GM12878 (cell line): ENCODE results near the gene C16orf86. TPM values are rescaled to one million over a fixed set of nuclear protein-coding genes. Genes with fewer than 3 reads are reported as not detected.
A peak's percentile ranks its signal among the peaks of the same experiment; 100 is the strongest.

ENCODE experiments used
- ATAC-seq: fragments of 200-7000 bp; cut with Tn5 transposase; 3 replicates; pipeline ENCODE4 v1.9.1; 2020; ENCODE audit warnings: mild to moderate bottlenecking, moderate library complexity
- BruUV-seq: library from RNA; stranded (reverse); fragments of 400-500 nt; replicated peaks from 2 replicates; lab custom pipeline; 2021; lab: Mats Ljungman, UMichigan
- CTCF ChIA-PET: fragments of 300-600 bp; sonication (Branson Sonifier 250); formaldehyde crosslinking; extraction: SDS; loops from one replicate; lab custom pipeline; 2021; ENCODE audit warnings: inconsistent platforms; lab: Yijun Ruan, JAX
- POLR2A ChIA-PET: fragments of 350-600 bp; formaldehyde crosslinking; extraction: SDS; loops from one replicate; lab custom pipeline; 2021; ENCODE audit warnings: inconsistent platforms; lab: Charles Lee
- RAD21 ChIA-PET: fragments of 300-600 bp; sonication (Branson Sonifier 250); formaldehyde crosslinking; loops from one replicate; lab custom pipeline; 2023; ENCODE audit warnings: antibody characterized with exemption; ENCODE audit not compliant: unreplicated experiment; lab: Charles Lee
- SMC1A ChIA-PET: fragments of 300-600 bp; sonication (Branson Sonifier 250); formaldehyde crosslinking; loops from one replicate; lab custom pipeline; 2023; ENCODE audit not compliant: unreplicated experiment, uncharacterized antibody; lab: Charles Lee
- DNase-seq: peaks from one replicate; pipeline ENCODE4 v3.0.0-alpha.2; 2011; ENCODE audit warnings: low read depth, low spot score
- FAIRE-seq: peaks from 3 replicates; lab custom pipeline; 2011; peaks lifted over from hg19 to GRCh38; lab: Jason Lieb, UNC
- H2AFZ ChIP-seq: 2 replicates; pipeline ENCODE4 v1.6.0; 2011; ENCODE audit warnings: low read depth, low read length, control low read depth; ENCODE audit not compliant: control insufficient read depth
- H3K27ac ChIP-seq: 2 replicates; pipeline ENCODE4 v1.5.1; 2011; ENCODE audit warnings: control low read depth; ENCODE audit not compliant: control insufficient read depth, insufficient read depth
- H3K27me3 ChIP-seq, 2 experiments: replicated peaks in 1 of 2; 2 replicates each; pipeline versions ENCODE4 v1.6.0 to v1.6.1; 2011; ENCODE audit warnings: low read length in 1 of 2; ENCODE audit not compliant: control insufficient read depth in 2 of 2, insufficient read depth in 2 of 2
- H3K36me3 ChIP-seq, 2 experiments: 2 replicates each; pipeline ENCODE4 v1.5.1; 2011; ENCODE audit warnings: low read length in 1 of 2; ENCODE audit not compliant: control insufficient read depth in 2 of 2, insufficient read depth in 2 of 2
- H3K4me1 ChIP-seq: 2 replicates; pipeline ENCODE4 v1.6.1; 2011; ENCODE audit warnings: mild to moderate bottlenecking, low read length, moderate library complexity, mixed read lengths; ENCODE audit not compliant: control insufficient read depth, insufficient read depth
- H3K4me2 ChIP-seq: 2 replicates; pipeline ENCODE4 v1.6.0; 2011; ENCODE audit warnings: control low read depth; ENCODE audit not compliant: control insufficient read depth, insufficient read depth
- H3K4me3 ChIP-seq: fragments of 200-600 bp; sonication (generic); 2 replicates; pipeline ENCODE4 v1.5.1; 2016
- H3K79me2 ChIP-seq: 2 replicates; pipeline ENCODE4 v1.6.0; 2011; ENCODE audit warnings: low read length; ENCODE audit not compliant: control insufficient read depth, insufficient read depth
- H3K9ac ChIP-seq: 2 replicates; pipeline ENCODE4 v1.8.0; 2011; ENCODE audit warnings: low read length, control low read depth, mixed read lengths; ENCODE audit not compliant: control insufficient read depth, insufficient read depth
- H3K9me3 ChIP-seq: replicated peaks from 3 replicates; pipeline ENCODE4 v1.5.1; 2011; ENCODE audit warnings: mild to moderate bottlenecking, low read length; ENCODE audit not compliant: control insufficient read depth, insufficient read depth
- H4K20me1 ChIP-seq: 2 replicates; pipeline ENCODE4 v1.6.0; 2011; ENCODE audit not compliant: control insufficient read depth, insufficient read depth
- DPF2 ChIP-seq: fragments of 450-650 bp; IDR thresholded peaks from 2 replicates; pipeline ENCODE4 v1.6.1; 2017; ENCODE audit warnings: mild to moderate bottlenecking
- ESRRA ChIP-seq: IDR thresholded peaks from 2 replicates; pipeline ENCODE4 v1.6.1; 2012; ENCODE audit warnings: mild to moderate bottlenecking, low read length, improper control_type of control experiment
- MYC ChIP-seq: IDR thresholded peaks from 2 replicates; pipeline ENCODE4 v1.6.1; 2011; ENCODE audit warnings: mild to moderate bottlenecking, low read length, moderate library complexity, inconsistent platforms; ENCODE audit not compliant: insufficient read depth, insufficient replicate concordance, insufficient read length, severe bottlenecking
- RELA ChIP-seq: fragments of 450-650 bp; IDR thresholded peaks from 2 replicates; pipeline ENCODE4 v1.8.0; 2014; ENCODE audit warnings: borderline replicate concordance; ENCODE audit not compliant: partially characterized antibody
- TAF1 ChIP-seq: IDR thresholded peaks from 2 replicates; pipeline ENCODE4 v1.6.1; 2011; ENCODE audit warnings: mild to moderate bottlenecking, low read depth, low read length, borderline replicate concordance
- WGBS: methylation state at CpG from one replicate; pipeline ENCODE4 v1.1.6; 2016; ENCODE audit warnings: low lambda C conversion rate; ENCODE audit not compliant: insufficient replicate concordance, insufficient coverage; ENCODE audit errors: missing lambda C conversion rate; 5-methylcytosine and 5-hydroxymethylcytosine counted together
- in situ Hi-C: fragments of 300-500 bp; cut with MboI; formaldehyde crosslinking; loops from 9 replicates; pipeline ENCODE4 v1.14.3; 2018; ENCODE audit warnings: mixed read lengths
- intact Hi-C: fragments of 100-400 bp; cut with micrococcal nuclease; formaldehyde crosslinking; loops from one replicate; pipeline ENCODE4 v1.14.2; 2022; ENCODE audit not compliant: unreplicated experiment
- polyA plus RNA-seq, 11 experiments: library from polyadenylated mRNA; depleted of rRNA in 4 of 11; unstranded in 6 of 11; stranded (reverse) in 5 of 11; fragments of >200 nt; fragmentation: Nextera tagmentation in 4 of 11; fragmentation: Illumina TruSeq in 1 of 11; extraction: Ambion mirVana in 4 of 11; extraction: Trizol in 1 of 11; gene quantifications; 1 replicate in 1 of 11; 2 replicates in 10 of 11; pipeline versions ENCODE4 v1.2.1 to v1.2.3, GENCODE V29; 2011 to 2016; ENCODE audit warnings: inconsistent platforms in 2 of 11, missing spikeins in 2 of 11, low read depth in 1 of 11
- total RNA-seq, 4 experiments: library from RNA; depleted of rRNA in 3 of 4; stranded (reverse); fragments of >200 nt in 3 of 4; fragmentation: Illumina TruSeq in 1 of 4; extraction: Trizol in 1 of 4; gene quantifications; 2 replicates each; pipeline versions ENCODE4 v1.2.1 to v1.2.3, GENCODE V29; 2013 to 2021
- TF ChIP-seq, protein P1 (sequence below), 3 experiments: IDR thresholded peaks in 2 of 3; conservative IDR thresholded peaks in 1 of 3; 2 replicates each; pipeline ENCODE4 v1.5.1; 2011; ENCODE audit warnings: low read depth in 3 of 3, low read length in 3 of 3, mild to moderate bottlenecking in 3 of 3, control low read depth in 2 of 3, moderate library complexity in 2 of 3, inconsistent platforms in 1 of 3, mixed read lengths in 1 of 3; ENCODE audit not compliant: control insufficient read depth in 2 of 3, insufficient read depth in 1 of 3; ENCODE audit errors: extremely low read depth in 1 of 3

The C16orf86 gene
- total and polyA plus RNA-seq, 10 of the 15 experiments (the other 5 are each of a cell fraction or from before 2014, with no cell fraction given): 0.11 to 3.3 (median 1.6) TPM

DNA sequence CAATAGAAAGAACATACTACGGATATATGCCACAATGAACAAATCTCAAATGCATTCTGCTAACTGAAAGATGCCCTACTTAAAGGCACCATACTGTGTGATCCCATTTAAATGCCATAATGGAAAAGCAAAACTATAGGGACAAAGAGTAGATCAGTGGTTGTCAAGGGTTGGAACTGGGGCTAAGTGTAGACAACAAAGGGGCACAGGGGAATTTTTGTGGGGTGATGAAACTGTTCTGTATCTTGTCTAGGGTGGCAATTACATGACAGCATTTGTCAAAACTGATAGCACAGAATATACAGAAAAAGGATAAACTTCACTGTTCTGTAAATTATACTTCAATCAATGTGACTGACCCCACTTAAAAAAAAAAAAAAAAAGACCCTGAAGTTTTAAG, 34.8 kb downstream of the C16orf86 start:
- ATAC-seq: no peak
- TF ChIP-seq MYC: no peak
- TF ChIP-seq, protein P1, sequence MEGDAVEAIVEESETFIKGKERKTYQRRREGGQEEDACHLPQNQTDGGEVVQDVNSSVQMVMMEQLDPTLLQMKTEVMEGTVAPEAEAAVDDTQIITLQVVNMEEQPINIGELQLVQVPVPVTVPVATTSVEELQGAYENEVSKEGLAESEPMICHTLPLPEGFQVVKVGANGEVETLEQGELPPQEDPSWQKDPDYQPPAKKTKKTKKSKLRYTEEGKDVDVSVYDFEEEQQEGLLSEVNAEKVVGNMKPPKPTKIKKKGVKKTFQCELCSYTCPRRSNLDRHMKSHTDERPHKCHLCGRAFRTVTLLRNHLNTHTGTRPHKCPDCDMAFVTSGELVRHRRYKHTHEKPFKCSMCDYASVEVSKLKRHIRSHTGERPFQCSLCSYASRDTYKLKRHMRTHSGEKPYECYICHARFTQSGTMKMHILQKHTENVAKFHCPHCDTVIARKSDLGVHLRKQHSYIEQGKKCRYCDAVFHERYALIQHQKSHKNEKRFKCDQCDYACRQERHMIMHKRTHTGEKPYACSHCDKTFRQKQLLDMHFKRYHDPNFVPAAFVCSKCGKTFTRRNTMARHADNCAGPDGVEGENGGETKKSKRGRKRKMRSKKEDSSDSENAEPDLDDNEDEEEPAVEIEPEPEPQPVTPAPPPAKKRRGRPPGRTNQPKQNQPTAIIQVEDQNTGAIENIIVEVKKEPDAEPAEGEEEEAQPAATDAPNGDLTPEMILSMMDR (IDR thresholded peaks at IDR 0.05 in 2 of 3, conservative IDR thresholded peaks at IDR 0.05 in 1 of 3; ENCODE audit: control insufficient read depth in 2 of 3, extremely low read depth in 1 of 3, insufficient read depth in 1 of 3, low read depth in 3 of 3, low read length in 3 of 3): no peak
- POLR2A ChIA-PET: no interaction called here
- no peak overlapping the region for H3K4me2 ChIP-seq
- in situ Hi-C loops (no loop called here), intact Hi-C loops (no loop called here)
- CTCF ChIA-PET: no interaction called here
- 93% methylated on average over 1 of the region's 1 CpG for WGBS
- H3K79me2 ChIP-seq: no peaks in the 10 kb centered on the region
- H3K9me3 ChIP-seq: no peaks in the 10 kb centered on the region; the same call in 2 of the 3 replicates
- peak; percentile 38 for FAIRE-seq
- no peaks in the 10 kb centered on the region for H3K4me1 ChIP-seq
- no peak overlapping the region for H2AFZ ChIP-seq
- SMC1A ChIA-PET: interaction anchor here (1.1 to 1.3 kb wide), 2 partner anchors 18 to 52 kb away, joined by 3 read pairs; no protein-coding TSS in a partner anchor
- no peaks in the 10 kb centered on the region for H3K27me3 ChIP-seq
- no peaks in the 10 kb centered on the region for H4K20me1 ChIP-seq
- no peak overlapping the region for H3K9ac ChIP-seq
- no peak overlapping the region for H3K4me3 ChIP-seq
- no peak for DNase-seq
- H3K36me3 ChIP-seq: peaks cover 0 to 3% of the 10 kb centered on the region in 2 experiments; a peak in 3 of 4 replicates
- no TSS peak for BruUV-seq
- RAD21 ChIA-PET: no interaction called here
- H3K27ac ChIP-seq: no peak overlapping the region

DNA sequence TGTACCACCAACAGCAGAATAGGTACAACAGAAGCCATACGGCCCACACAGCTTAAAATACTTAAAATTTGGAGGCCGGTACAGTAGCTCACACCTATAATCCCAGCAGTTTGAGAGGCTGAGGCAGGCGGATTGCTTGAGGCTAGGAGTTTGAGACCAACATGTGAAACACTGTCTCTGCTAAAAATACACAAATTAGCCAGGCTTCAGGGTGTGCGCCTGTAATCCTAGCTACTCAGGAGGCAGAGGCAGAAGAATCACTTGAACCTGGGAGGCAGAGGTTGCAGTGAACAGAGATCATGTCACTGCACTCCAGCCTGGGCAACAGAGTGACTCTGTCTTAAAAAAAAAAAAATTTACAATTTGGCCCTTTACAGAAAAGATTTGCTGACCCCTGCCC, 35.5 kb downstream of the C16orf86 start:
- H4K20me1 ChIP-seq: no peaks in the 10 kb centered on the region
- TF ChIP-seq RELA (no peak), TAF1 (no peak), DPF2 (no peak), ESRRA (no peak)
- no peak for DNase-seq
- no peaks in the 10 kb centered on the region; the same call in 2 of the 3 replicates for H3K9me3 ChIP-seq
- H3K4me2 ChIP-seq: no peak overlapping the region
- BruUV-seq: no TSS peak
- H3K9ac ChIP-seq: no peak overlapping the region
- no peaks in the 10 kb centered on the region for H3K4me1 ChIP-seq
- ChIA-PET RAD21 (no interaction called here), POLR2A (no interaction called here), CTCF (no interaction called here), SMC1A (interaction anchor here (1.1 to 1.3 kb wide), 2 partner anchors 18 to 51 kb away, joined by 3 read pairs; no protein-coding TSS in a partner anchor)
- no peak overlapping the region for H3K4me3 ChIP-seq
- no peaks in the 10 kb centered on the region for H3K27me3 ChIP-seq
- FAIRE-seq: no peak
- in situ Hi-C loops: no loop called here
- peaks cover 0 to 3% of the 10 kb centered on the region in 2 experiments; a peak in 3 of 4 replicates for H3K36me3 ChIP-seq
- H3K27ac ChIP-seq: no peak overlapping the region
- H3K79me2 ChIP-seq: no peaks in the 10 kb centered on the region
- intact Hi-C loops: no loop called here
- no peak overlapping the region for H2AFZ ChIP-seq
- WGBS: 81% methylated on average over 4 of the region's 4 CpGs
- ATAC-seq: no peak
